ENCODE results near the gene PDCD2.
"Not testable (repeated sequence)": the region's sequence is repeated elsewhere in the genome, so short reads cannot be mapped to it uniquely, and the experiment has no call there.

The PDCD2 gene

DNA sequence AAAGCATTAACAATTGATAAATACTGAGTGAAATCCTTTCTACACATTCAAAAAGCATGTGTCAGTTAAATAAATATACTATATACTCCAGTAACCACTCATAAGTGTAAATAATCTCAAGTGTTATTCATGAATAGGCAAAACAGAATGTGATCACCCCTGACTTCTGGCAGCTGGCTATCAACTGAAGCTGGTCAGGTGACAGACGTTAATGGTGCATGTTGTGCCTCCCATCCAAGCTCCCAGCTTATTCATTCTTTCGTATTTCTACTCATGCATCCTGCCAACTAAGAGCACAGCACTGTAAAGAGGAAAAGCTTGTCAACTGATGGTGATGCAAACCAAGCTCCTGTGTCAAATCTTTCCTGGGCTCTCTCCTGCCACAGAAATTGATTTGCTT lies 39.0 kb downstream of the PDCD2 start:
- no peak for DNase-seq

DNA sequence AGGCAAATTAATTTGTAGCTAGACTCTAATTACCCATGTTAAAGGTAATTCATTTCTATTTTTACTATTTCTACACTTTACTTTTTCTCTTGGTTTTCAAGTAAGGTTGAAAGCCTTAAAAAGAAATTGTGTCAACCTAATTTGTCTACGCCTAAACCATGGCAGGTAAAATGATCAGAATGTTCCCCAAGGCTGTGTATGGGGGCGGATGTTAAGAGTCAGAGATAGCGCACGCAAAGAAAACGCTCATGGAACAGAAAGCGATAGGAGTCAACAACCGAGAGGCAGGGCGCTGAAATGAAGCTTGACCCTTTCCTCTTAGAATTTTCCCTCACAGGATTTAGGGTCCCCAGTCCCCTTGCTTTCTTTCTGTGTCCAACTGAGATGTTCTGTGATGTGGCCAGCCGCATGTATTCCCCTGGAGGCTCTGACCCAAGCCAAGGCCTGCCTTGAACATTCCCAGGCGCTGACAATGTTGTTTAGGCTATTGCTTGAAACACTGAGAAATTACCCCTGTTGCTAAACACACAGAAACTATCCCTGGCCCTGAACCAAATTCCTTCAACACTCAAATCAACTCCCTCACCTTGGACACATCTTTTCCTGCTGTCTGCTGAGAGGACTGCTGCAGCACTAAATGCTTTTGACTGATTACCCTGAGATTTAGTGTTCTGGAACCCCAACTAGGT lies 42.3 kb downstream of the PDCD2 start:
- DNase-seq = no peak

DNA sequence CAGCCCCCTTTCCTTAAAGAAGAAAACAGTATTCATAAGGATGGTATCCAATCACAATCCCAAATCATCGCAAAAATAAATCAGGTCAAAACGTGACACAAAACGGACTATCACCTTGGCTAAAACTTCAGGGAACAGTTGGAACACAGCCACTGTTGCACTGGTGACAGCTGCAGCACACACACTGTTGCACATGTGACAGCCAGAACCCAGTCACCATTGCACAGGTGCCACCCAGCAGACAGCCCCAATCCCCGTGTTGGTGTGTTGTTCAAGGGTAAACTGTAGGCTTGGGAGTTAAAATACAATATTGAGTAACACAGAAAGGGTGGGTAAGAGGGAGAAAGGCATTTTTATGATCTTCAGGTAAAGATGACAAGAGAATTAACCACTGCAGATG lies 47.1 kb downstream of the PDCD2 start:
- DNase-seq = no peak

DNA sequence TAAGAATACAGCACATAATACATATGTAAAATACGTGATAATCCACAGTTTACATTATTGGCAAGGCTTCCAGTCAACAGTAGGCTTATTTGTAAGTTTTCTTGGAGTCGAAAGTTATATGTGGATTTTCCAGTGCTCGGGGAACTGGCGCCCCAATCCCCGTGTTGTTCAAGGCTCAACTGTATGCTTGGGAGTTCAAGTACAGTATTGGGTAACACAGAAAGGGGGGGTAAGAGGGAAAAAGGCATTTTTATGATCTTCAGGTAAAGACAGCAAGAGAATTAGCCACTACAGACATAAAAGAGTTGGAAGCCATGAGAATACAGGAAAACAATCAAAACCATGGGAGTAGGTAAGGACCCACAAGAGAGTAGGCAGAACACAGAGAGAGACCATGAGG lies 47.8 kb downstream of the PDCD2 start:
- DNase-seq = no peak

DNA sequence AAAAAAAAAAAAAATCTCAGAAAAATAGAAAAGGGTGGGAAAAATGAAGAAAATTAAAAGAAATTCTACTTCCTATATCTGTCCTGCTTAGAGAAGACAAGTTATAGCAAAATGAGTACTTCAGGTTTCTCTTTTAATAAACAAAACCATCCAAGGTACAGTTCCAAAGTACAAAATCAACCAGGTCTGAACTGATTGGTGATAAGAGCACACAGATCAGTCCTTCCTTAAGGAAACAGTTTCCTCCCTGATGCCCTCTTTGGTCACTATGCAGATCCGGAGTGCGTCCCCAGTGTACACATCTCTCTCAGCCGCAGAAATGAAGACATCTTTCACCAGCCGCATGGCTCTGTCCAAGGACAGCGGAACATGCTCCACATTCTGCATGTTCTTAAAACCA lies 49.4 kb downstream of the PDCD2 start:
- no peak for DNase-seq

DNA sequence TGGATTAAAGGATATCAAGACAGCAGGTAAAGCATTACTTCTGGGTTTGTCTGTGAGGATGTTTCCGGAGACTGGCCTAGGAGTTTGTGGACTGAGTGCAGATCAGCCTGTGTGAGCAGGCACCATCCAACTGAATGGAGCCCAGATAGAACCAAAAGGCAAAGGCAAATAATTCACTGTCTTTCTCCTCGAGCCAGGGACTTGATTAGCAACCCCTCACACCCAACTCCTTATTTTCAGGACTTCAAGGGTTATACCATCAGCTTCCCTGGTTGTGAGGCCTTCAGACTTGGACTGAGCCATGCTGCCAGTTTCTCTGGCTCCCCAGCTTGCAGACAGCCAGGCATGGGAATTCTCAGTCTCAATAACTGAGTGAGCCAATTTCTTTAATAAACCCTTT lies 50.6 kb downstream of the PDCD2 start:
- DNase-seq = no peak

DNA sequence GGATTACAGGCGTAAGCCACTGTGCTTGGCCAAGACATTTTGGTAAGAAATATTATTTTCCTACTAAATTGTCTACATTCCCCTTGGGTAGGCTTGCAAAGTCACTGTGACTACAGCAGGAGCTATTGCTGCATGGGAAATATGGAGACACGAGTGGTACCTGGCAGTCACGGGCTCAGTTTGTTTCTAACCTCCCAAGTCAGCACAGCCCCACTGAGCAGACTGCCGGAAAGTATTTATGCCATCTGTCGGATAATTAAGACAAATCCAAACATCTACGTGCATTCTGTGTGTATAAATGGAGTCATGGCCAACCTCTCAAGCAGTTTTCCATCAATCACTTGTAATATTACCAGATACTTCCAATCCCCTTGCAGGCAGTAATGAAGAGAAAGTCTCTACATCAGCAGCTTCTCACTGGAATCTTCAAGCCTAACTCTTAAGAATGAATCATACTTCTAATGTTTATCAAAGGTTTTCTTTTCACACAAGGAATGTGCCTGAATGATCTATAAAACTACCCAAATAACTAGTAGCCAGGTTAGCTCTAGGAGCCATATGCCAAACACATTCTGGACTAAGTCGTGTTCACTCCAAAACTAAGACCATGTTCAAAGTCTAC lies 51.5 kb downstream of the PDCD2 start:
- no peak for DNase-seq

DNA sequence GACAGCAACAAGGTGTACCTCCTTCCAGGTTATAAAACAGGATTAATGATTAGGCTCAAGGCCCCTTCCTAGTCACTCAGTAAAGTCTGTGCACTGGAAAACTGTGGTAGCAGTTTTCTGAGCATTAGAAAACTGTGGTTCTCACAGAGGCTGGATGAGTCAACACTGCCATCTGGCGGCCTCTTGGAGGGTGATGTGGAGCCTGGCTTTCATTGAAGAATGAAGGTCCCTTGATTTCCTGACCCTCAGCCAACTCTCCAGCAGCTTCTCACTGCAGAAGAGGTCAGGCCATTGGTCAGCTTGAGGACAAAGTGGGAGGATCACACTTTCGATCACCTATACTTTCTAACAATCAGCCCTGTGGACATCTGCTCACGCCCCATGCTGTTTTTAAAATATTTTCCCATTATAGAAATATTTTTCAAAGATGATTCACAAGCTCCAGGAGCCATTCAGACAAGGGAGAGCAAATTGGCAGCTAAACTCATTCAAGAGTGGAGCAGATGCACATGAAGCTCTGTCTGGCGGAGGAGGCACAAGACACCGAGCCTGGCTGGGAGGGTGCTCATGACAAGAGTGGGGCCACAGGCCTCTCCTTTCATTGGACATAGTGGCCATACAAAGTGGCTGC lies 54.5 kb downstream of the PDCD2 start:
- DNase-seq = peak; percentile 57 to 64

DNA sequence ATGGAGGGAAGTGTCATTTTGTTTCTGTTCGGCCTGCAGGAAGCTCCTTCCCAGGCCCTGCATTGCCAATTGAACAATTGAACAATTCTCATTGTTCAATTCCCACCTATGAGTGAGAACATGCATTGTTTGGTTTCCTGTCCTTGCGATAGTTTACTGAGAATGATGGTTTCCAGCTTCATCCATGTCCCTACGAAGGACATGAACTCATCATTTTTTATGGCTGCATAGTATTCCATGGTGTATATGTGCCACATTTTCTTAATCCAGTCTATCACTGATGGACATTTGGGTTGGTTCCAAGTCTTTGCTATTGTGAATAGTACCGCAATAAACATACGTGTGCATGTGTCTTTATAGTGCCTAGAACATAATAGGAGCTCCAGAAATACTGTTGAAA lies 56.4 kb downstream of the PDCD2 start:
- not testable (repeated sequence) for DNase-seq

DNA sequence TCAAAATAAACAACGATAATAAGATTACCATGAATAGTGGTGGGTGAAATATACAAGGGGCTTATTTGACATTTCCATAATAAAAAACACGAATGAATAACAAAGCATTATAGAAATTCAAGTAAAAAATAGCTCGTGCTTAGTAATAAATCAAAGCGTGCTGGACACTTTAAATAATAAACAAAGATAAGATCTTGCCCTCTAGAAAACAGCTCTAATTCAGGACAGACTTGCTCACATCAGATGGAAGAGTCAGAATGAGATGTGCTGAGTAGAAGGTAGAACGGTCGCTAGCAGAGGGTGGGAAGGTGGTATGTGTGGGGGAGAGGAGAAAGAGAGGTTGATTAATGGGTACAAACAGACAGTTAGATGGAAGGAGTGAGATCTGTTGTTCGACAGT lies 58.6 kb downstream of the PDCD2 start:
- no peak for DNase-seq

Data from CD4-positive, alpha-beta T cell treated with Interleukin-1 beta for 1 hour (primary cell).